ENCODE measurements around the gene ARHGEF11. TPM values are rescaled to one million over a fixed set of nuclear protein-coding genes. Genes with fewer than 3 reads are reported as not detected.
A peak's percentile ranks its signal among the peaks of the same experiment; 100 is the strongest.

Gene ARHGEF11
- total RNA-seq, 1 donor from 2014 or later, result 52.7 TPM

- peak overlapping the region; percentile 59 for H3K4me3 Mint-ChIP-seq
- peaks cover 33% of the 10 kb centered on the region for H3K4me1 Mint-ChIP-seq
- TF ChIP-seq CTCF (conservative IDR thresholded peaks at IDR 0.05), result peak; percentile 85
- peak; percentile 89 for DNase-seq (ENCODE audit: low read depth, low spot score)
- H3K27me3 Mint-ChIP-seq (ENCODE audit: low read depth), result peaks cover 74% of the 10 kb centered on the region
- no peaks in the 10 kb centered on the region for H3K36me3 Mint-ChIP-seq (ENCODE audit: low read depth)
- no peak overlapping the region for H3K27ac Mint-ChIP-seq (ENCODE audit: unreplicated experiment)
- H3K9me3 Mint-ChIP-seq, result no peaks in the 10 kb centered on the region
Measured at GRCh38 chr1:156889802-156890580, 155.6 kb downstream of the ARHGEF11 start.

GRCh38 chr1:156887734-156888133 is 157.8 kb downstream of the ARHGEF11 start:
- H3K36me3 Mint-ChIP-seq (ENCODE audit: low read depth), result no peaks in the 10 kb centered on the region
- peaks cover 72% of the 10 kb centered on the region for H3K27me3 Mint-ChIP-seq (ENCODE audit: low read depth)
- H3K27ac Mint-ChIP-seq (ENCODE audit: unreplicated experiment), result no peak overlapping the region
- no peak overlapping the region for H3K4me3 Mint-ChIP-seq
- TF ChIP-seq CTCF (conservative IDR thresholded peaks at IDR 0.05), result no peak
- H3K4me1 Mint-ChIP-seq, result peaks cover 24% of the 10 kb centered on the region
- DNase-seq (ENCODE audit: low read depth, low spot score), result no peak
- no peaks in the 10 kb centered on the region for H3K9me3 Mint-ChIP-seq

GRCh38 chr1:156887317-156887716 is 158.2 kb downstream of the ARHGEF11 start:
- Mint-ChIP-seq H3K36me3 (ENCODE audit: low read depth) (no peaks in the 10 kb centered on the region), H3K27me3 (ENCODE audit: low read depth) (peaks cover 68% of the 10 kb centered on the region), H3K4me3 (no peak overlapping the region), H3K4me1 (peaks cover 24% of the 10 kb centered on the region), H3K27ac (ENCODE audit: unreplicated experiment) (no peak overlapping the region), H3K9me3 (no peaks in the 10 kb centered on the region)
- no peak for DNase-seq (ENCODE audit: low read depth, low spot score)
- TF ChIP-seq CTCF (conservative IDR thresholded peaks at IDR 0.05), result no peak

- no peaks in the 10 kb centered on the region for H3K9me3 Mint-ChIP-seq
- H3K36me3 Mint-ChIP-seq (ENCODE audit: low read depth), result no peaks in the 10 kb centered on the region
- no peak for DNase-seq (ENCODE audit: low read depth, low spot score)
- H3K27ac Mint-ChIP-seq (ENCODE audit: unreplicated experiment), result peak overlapping the region; percentile 82
- no peak for TF ChIP-seq CTCF (conservative IDR thresholded peaks at IDR 0.05)
- H3K27me3 Mint-ChIP-seq (ENCODE audit: low read depth), result peaks cover 63% of the 10 kb centered on the region
- H3K4me1 Mint-ChIP-seq, result peaks cover 20% of the 10 kb centered on the region
- H3K4me3 Mint-ChIP-seq, result no peak overlapping the region
Measured at GRCh38 chr1:156886583-156887281, 158.8 kb downstream of the ARHGEF11 start.

GRCh38 chr1:156885880-156886355 is 159.6 kb downstream of the ARHGEF11 start:
- H3K36me3 Mint-ChIP-seq (ENCODE audit: low read depth), result no peaks in the 10 kb centered on the region
- DNase-seq (ENCODE audit: low read depth, low spot score), result no peak
- H3K27ac Mint-ChIP-seq (ENCODE audit: unreplicated experiment), result no peak overlapping the region
- H3K27me3 Mint-ChIP-seq (ENCODE audit: low read depth), result peaks cover 58% of the 10 kb centered on the region
- H3K9me3 Mint-ChIP-seq, result no peaks in the 10 kb centered on the region
- peaks cover 20% of the 10 kb centered on the region for H3K4me1 Mint-ChIP-seq
- TF ChIP-seq CTCF (conservative IDR thresholded peaks at IDR 0.05), result no peak
- no peak overlapping the region for H3K4me3 Mint-ChIP-seq
